Activated naive CD4-positive, alpha-beta T cell treated with anti-CD3 and anti-CD28 coated beads, Interleukin-2, amount 50 U/mL, for 72 hours (primary cell): Measurements from ENCODE around the gene FILIP1L. TPM values are rescaled to one million over a fixed set of nuclear protein-coding genes. Genes with fewer than 3 reads are reported as not detected.

ENCODE experiments used
- ATAC-seq, 2 donors: fragments of 150-1000 bp; cut with Tn5 transposase; 2 replicates each; pipeline ENCODE4 v1.10.0; 2021; ENCODE audit warnings: mild to moderate bottlenecking in 2 of 2, moderate library complexity in 2 of 2
- DNase-seq, 2 donors: peaks; one replicate each; pipeline ENCODE4 v3.0.0; 2021 to 2022; ENCODE audit warnings: low spot score in 2 of 2
- H3K27ac Mint-ChIP-seq, 2 donors: one replicate each; pipeline ENCODE4 v1.8.0; 2022; ENCODE audit warnings: mild to moderate bottlenecking in 2 of 2, mixed read lengths in 2 of 2
- H3K36me3 Mint-ChIP-seq, 2 donors: one replicate each; pipeline ENCODE4 v1.8.0; 2022; ENCODE audit warnings: mixed read lengths in 2 of 2
- H3K9me3 Mint-ChIP-seq, 2 donors: one replicate each; pipeline ENCODE4 v1.8.0; 2022; ENCODE audit warnings: mixed read lengths in 2 of 2
- total RNA-seq, 2 donors: library from RNA; stranded (reverse); gene quantifications; one replicate each; pipeline ENCODE4 v1.2.3, GENCODE V29; 2022

The FILIP1L gene
- total RNA-seq, 2 donors from 2014 or later, result 0.08 to 0.09 TPM

- ATAC-seq (no peak), DNase-seq (no peak)
- peaks cover 0 to 6% of the 10 kb centered on the region in 2 donors for H3K36me3 Mint-ChIP-seq
- H3K9me3 Mint-ChIP-seq, result no peaks in the 10 kb centered on the region
- no peak overlapping the region for H3K27ac Mint-ChIP-seq
Measured at GRCh38 chr3:99928771-99929744, 185.2 kb downstream of the FILIP1L start.

GRCh38 chr3:99927671-99928457 is 186.4 kb downstream of the FILIP1L start:
- peaks cover 3 to 9% of the 10 kb centered on the region in 2 donors for H3K36me3 Mint-ChIP-seq
- no peak overlapping the region for H3K27ac Mint-ChIP-seq
- DNase-seq, result no peak
- no peak for ATAC-seq
- no peaks in the 10 kb centered on the region for H3K9me3 Mint-ChIP-seq

- H3K36me3 Mint-ChIP-seq, result peaks cover 0 to 9% of the 10 kb centered on the region in 2 donors
Measured at GRCh38 chr3:99925584-99926230, 188.6 kb downstream of the FILIP1L start.

GRCh38 chr3:99923873-99924272 is 190.4 kb downstream of the FILIP1L start:
- DNase-seq (no peak), ATAC-seq (no peak)
- H3K36me3 Mint-ChIP-seq, result peaks cover 0 to 9% of the 10 kb centered on the region in 2 donors
- no peaks in the 10 kb centered on the region for H3K9me3 Mint-ChIP-seq
- H3K27ac Mint-ChIP-seq, result no peak overlapping the region

More at GRCh38 chr3:99925584-99926230, 188.6 kb downstream of the FILIP1L start:
- H3K9me3 Mint-ChIP-seq, result no peaks in the 10 kb centered on the region
- no peak for DNase-seq
- H3K27ac Mint-ChIP-seq, result no peak overlapping the region
- no peak for ATAC-seq

GRCh38 chr3:99921986-99922385 is 192.3 kb downstream of the FILIP1L start:
- ATAC-seq (no peak), DNase-seq (no peak)
- Mint-ChIP-seq H3K9me3 (no peaks in the 10 kb centered on the region), H3K27ac (no peak overlapping the region), H3K36me3 (peaks cover 0 to 9% of the 10 kb centered on the region in 2 donors)

GRCh38 chr3:99921377-99921695 is 193.0 kb downstream of the FILIP1L start:
- Mint-ChIP-seq H3K9me3 (no peaks in the 10 kb centered on the region), H3K27ac (no peak overlapping the region), H3K36me3 (peaks cover 0 to 9% of the 10 kb centered on the region in 2 donors)
- ATAC-seq (no peak), DNase-seq (no peak)

GRCh38 chr3:99920481-99921376 is 193.6 kb downstream of the FILIP1L start:
- H3K27ac Mint-ChIP-seq, result no peak overlapping the region
- ATAC-seq (no peak), DNase-seq (no peak)
- peaks cover 0 to 9% of the 10 kb centered on the region in 2 donors for H3K36me3 Mint-ChIP-seq
- H3K9me3 Mint-ChIP-seq, result no peaks in the 10 kb centered on the region

- no peaks in the 10 kb centered on the region for H3K9me3 Mint-ChIP-seq
- no peak for DNase-seq
- H3K27ac Mint-ChIP-seq, result no peak overlapping the region
- peaks cover 0 to 9% of the 10 kb centered on the region in 2 donors for H3K36me3 Mint-ChIP-seq
- ATAC-seq, result no peak
Measured at GRCh38 chr3:99919694-99920093, 194.6 kb downstream of the FILIP1L start.

- Mint-ChIP-seq H3K27ac (no peak overlapping the region), H3K9me3 (no peaks in the 10 kb centered on the region), H3K36me3 (peaks cover 0 to 8% of the 10 kb centered on the region in 2 donors)
- ATAC-seq (no peak), DNase-seq (no peak)
Measured at GRCh38 chr3:99918715-99919114, 195.6 kb downstream of the FILIP1L start.

- no peak for ATAC-seq
- H3K36me3 Mint-ChIP-seq, result no peaks in the 10 kb centered on the region
Measured at GRCh38 chr3:99915906-99916432, 198.3 kb downstream of the FILIP1L start.

GRCh38 chr3:99911433-99911832 is 202.9 kb downstream of the FILIP1L start:
- DNase-seq, result no peak
- no peak for ATAC-seq
- Mint-ChIP-seq H3K36me3 (peaks cover 0 to 4% of the 10 kb centered on the region in 2 donors), H3K9me3 (no peaks in the 10 kb centered on the region), H3K27ac (no peak overlapping the region)

More at GRCh38 chr3:99915906-99916432, 198.3 kb downstream of the FILIP1L start:
- DNase-seq, result no peak
- no peaks in the 10 kb centered on the region for H3K9me3 Mint-ChIP-seq
- no peak overlapping the region for H3K27ac Mint-ChIP-seq

- H3K9me3 Mint-ChIP-seq, result no peaks in the 10 kb centered on the region
- no peak overlapping the region for H3K27ac Mint-ChIP-seq
- H3K36me3 Mint-ChIP-seq, result peaks cover 0 to 4% of the 10 kb centered on the region in 2 donors
- ATAC-seq (no peak), DNase-seq (no peak)
Measured at GRCh38 chr3:99910752-99911290, 203.5 kb downstream of the FILIP1L start.

- H3K9me3 Mint-ChIP-seq, result peaks cover 0 to 4% of the 10 kb centered on the region in 2 donors
- DNase-seq (no peak), ATAC-seq (no peak)
- peaks cover 0 to 4% of the 10 kb centered on the region in 2 donors for H3K36me3 Mint-ChIP-seq
- H3K27ac Mint-ChIP-seq, result no peak overlapping the region
Measured at GRCh38 chr3:99909714-99910495, 204.4 kb downstream of the FILIP1L start.

GRCh38 chr3:99907959-99908544 is 206.2 kb downstream of the FILIP1L start:
- ATAC-seq (no peak), DNase-seq (no peak)
- Mint-ChIP-seq H3K9me3 (peaks cover 0 to 9% of the 10 kb centered on the region in 2 donors), H3K27ac (no peak overlapping the region), H3K36me3 (peaks cover 0 to 4% of the 10 kb centered on the region in 2 donors)
